Keratinocyte (primary cell): ENCODE results near the gene KIF18B. TPM values are rescaled to one million over a fixed set of nuclear protein-coding genes. Genes with fewer than 3 reads are reported as not detected.
A peak's percentile ranks its signal among the peaks of the same experiment; 100 is the strongest.

Experiments
- DNase-seq: peaks from one replicate; pipeline ENCODE4 v3.0.0-alpha.2; 2011; ENCODE audit warnings: low read depth, missing footprints, low spot score
- FAIRE-seq: peaks from 2 replicates; lab custom pipeline; 2011; peaks lifted over from hg19 to GRCh38; lab: Jason Lieb, UNC
- H2AFZ ChIP-seq: 2 replicates; pipeline ENCODE4 v1.6.0; 2012; ENCODE audit warnings: low read length, control low read depth, inconsistent platforms; ENCODE audit not compliant: control insufficient read depth
- H3K27ac ChIP-seq: 2 replicates; pipeline ENCODE4 v1.5.1; 2011; ENCODE audit warnings: low read length; ENCODE audit not compliant: control insufficient read depth, insufficient read depth
- H3K27me3 ChIP-seq: 3 replicates; pipeline ENCODE4 v1.6.0; 2011; ENCODE audit warnings: low read length; ENCODE audit not compliant: control insufficient read depth, insufficient read depth; ENCODE audit errors: extremely low read depth
- H3K36me3 ChIP-seq, 2 experiments: 2 replicates in 1 of 2; 3 replicates in 1 of 2; pipeline ENCODE4 v1.5.1; 2011; ENCODE audit warnings: low read length in 2 of 2, mild to moderate bottlenecking in 1 of 2; ENCODE audit not compliant: control insufficient read depth in 2 of 2, insufficient read depth in 2 of 2; ENCODE audit errors: extremely low read depth in 1 of 2
- H3K4me1 ChIP-seq: 3 replicates; pipeline ENCODE4 v1.5.1; 2011; ENCODE audit warnings: low read length; ENCODE audit not compliant: control insufficient read depth, insufficient read depth; ENCODE audit errors: extremely low read depth
- H3K4me2 ChIP-seq: 3 replicates; pipeline ENCODE4 v1.6.0; 2011; ENCODE audit warnings: low read depth, low read length; ENCODE audit not compliant: control insufficient read depth, insufficient read depth; ENCODE audit errors: extremely low read depth
- H3K4me3 ChIP-seq, 3 experiments: fragments of 200-600 bp in 1 of 3; sonication (generic) in 1 of 3; 2 replicates in 2 of 3; 3 replicates in 1 of 3; pipeline ENCODE4 v1.5.1; 2011 to 2016; ENCODE audit warnings: low read length in 3 of 3, mild to moderate bottlenecking in 3 of 3, control low read depth in 2 of 3, inconsistent platforms in 1 of 3, low read depth in 1 of 3, mixed read lengths in 1 of 3, mixed run types in 1 of 3, moderate library complexity in 1 of 3; ENCODE audit not compliant: control insufficient read depth in 2 of 3, insufficient read depth in 2 of 3; ENCODE audit errors: extremely low read depth in 1 of 3
- H3K79me2 ChIP-seq: 2 replicates; pipeline ENCODE4 v1.6.0; 2012; ENCODE audit warnings: low read length; ENCODE audit not compliant: control insufficient read depth, insufficient read depth
- H3K9ac ChIP-seq: 3 replicates; pipeline ENCODE4 v1.6.0; 2011; ENCODE audit warnings: low read length; ENCODE audit not compliant: control insufficient read depth, insufficient read depth; ENCODE audit errors: extremely low read depth
- H3K9me1 ChIP-seq: 3 replicates; pipeline ENCODE4 v1.6.0; 2011; ENCODE audit warnings: low read length; ENCODE audit not compliant: control insufficient read depth, insufficient read depth; ENCODE audit errors: extremely low read depth
- H3K9me3 ChIP-seq: 2 replicates; pipeline ENCODE4 v1.5.1; 2012; ENCODE audit warnings: low read depth, low read length; ENCODE audit not compliant: control insufficient read depth
- H4K20me1 ChIP-seq: 3 replicates; pipeline ENCODE4 v1.6.0; 2011; ENCODE audit warnings: low read length; ENCODE audit not compliant: control insufficient read depth, insufficient read depth; ENCODE audit errors: extremely low read depth
- EZH2 ChIP-seq: IDR thresholded peaks from one replicate; pipeline ENCODE4 v1.6.1; 2012; ENCODE audit warnings: inconsistent platforms, mild to moderate bottlenecking, low read length, moderate library complexity
- dilution Hi-C: fragments of 300-500 bp; cut with MboI; formaldehyde crosslinking; loops from one replicate; pipeline ENCODE4 v1.7.0; 2020; ENCODE audit warnings: low sequenced_read_pairs; ENCODE audit not compliant: extremely low pct_ligation_motif_present
- polyA plus RNA-seq, 5 experiments: library from polyadenylated mRNA; depleted of rRNA in 3 of 5; stranded (reverse) in 3 of 5; stranded (forward) in 1 of 5; unstranded in 1 of 5; fragments of >200 nt; gene quantifications; 1 replicate in 1 of 5; 2 replicates in 3 of 5; 3 replicates in 1 of 5; pipeline versions ENCODE4 v1.2.1 to v1.2.3, GENCODE V29; 2011 to 2012; ENCODE audit warnings: missing spikeins in 2 of 5, low read depth in 1 of 5, low replicate concordance in 1 of 5
- TF ChIP-seq, protein P1 (sequence below), 3 experiments: IDR thresholded peaks in 1 of 3; conservative IDR thresholded peaks in 1 of 3; optimal IDR thresholded peaks in 1 of 3; 2 replicates in 2 of 3; 3 replicates in 1 of 3; pipeline versions ENCODE3 to v1.5.1; 2011; ENCODE audit warnings: low read length in 3 of 3, mild to moderate bottlenecking in 3 of 3, moderate library complexity in 2 of 3, control low read depth in 1 of 3, inconsistent platforms in 1 of 3; ENCODE audit not compliant: insufficient read depth in 2 of 3; ENCODE audit errors: extremely low read depth in 1 of 3

The KIF18B gene
- polyA plus RNA-seq, 1 donor (not counting 4 experiments of a cell fraction or from before 2014, with no cell fraction given), result 5.1 TPM

DNA sequence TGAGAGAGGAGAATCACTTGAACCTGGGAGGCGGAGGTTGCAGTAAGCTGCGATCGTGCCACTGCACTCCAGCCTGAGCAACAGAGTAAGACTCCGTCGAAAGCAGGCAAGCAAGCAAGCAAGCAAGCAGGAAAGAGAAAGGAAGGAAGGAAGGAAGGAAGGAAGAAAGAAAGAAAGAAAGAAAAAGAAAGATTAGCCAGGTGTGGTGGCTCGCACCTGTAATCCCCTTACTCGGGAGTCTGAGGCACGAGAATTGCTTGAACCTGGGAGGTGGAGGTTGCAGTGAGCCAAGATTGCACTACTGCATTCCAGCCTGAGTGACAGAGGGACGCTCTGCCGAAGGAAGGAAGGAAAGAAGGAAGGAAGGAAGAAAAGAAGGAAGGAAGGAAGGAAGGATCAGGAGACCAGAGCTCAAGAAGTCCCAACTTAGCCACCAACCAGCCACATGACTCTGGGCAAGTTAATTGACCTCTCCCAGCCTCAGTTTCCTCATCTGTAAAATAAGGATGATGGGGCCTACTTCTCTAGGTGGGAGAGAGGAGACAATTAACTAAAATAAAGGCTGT is 38.7 kb downstream of the KIF18B start:
- Histone ChIP-seq H2AFZ (no peak overlapping the region), H3K4me3 (no peak overlapping the region), H3K79me2 (no peaks in the 10 kb centered on the region), H3K9me3 (no peaks in the 10 kb centered on the region), H3K36me3 (no peaks in the 10 kb centered on the region), H3K9me1 (no peaks in the 10 kb centered on the region), H3K9ac (peak overlapping the region; percentile 48), H3K27ac (peak overlapping the region; percentile 28), H3K4me2 (peak overlapping the region; percentile 49), H3K27me3 (no peaks in the 10 kb centered on the region), H4K20me1 (no peaks in the 10 kb centered on the region), H3K4me1 (peaks cover 38% of the 10 kb centered on the region)
- dilution Hi-C loops, result loop anchor here (25.0 kb wide), 1 partner anchor 103 kb away; no protein-coding TSS in a partner anchor
- no peak for DNase-seq
- TF ChIP-seq, protein P1, sequence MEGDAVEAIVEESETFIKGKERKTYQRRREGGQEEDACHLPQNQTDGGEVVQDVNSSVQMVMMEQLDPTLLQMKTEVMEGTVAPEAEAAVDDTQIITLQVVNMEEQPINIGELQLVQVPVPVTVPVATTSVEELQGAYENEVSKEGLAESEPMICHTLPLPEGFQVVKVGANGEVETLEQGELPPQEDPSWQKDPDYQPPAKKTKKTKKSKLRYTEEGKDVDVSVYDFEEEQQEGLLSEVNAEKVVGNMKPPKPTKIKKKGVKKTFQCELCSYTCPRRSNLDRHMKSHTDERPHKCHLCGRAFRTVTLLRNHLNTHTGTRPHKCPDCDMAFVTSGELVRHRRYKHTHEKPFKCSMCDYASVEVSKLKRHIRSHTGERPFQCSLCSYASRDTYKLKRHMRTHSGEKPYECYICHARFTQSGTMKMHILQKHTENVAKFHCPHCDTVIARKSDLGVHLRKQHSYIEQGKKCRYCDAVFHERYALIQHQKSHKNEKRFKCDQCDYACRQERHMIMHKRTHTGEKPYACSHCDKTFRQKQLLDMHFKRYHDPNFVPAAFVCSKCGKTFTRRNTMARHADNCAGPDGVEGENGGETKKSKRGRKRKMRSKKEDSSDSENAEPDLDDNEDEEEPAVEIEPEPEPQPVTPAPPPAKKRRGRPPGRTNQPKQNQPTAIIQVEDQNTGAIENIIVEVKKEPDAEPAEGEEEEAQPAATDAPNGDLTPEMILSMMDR (optimal IDR thresholded peaks at IDR 0.05 in 1 of 3, IDR thresholded peaks at IDR 0.05 in 1 of 3, conservative IDR thresholded peaks at IDR 0.05 in 1 of 3; ENCODE audit: extremely low read depth in 1 of 3, insufficient read depth in 2 of 3, low read length in 3 of 3), result no peak
- TF ChIP-seq EZH2, result no peak
- FAIRE-seq, result no peak

DNA sequence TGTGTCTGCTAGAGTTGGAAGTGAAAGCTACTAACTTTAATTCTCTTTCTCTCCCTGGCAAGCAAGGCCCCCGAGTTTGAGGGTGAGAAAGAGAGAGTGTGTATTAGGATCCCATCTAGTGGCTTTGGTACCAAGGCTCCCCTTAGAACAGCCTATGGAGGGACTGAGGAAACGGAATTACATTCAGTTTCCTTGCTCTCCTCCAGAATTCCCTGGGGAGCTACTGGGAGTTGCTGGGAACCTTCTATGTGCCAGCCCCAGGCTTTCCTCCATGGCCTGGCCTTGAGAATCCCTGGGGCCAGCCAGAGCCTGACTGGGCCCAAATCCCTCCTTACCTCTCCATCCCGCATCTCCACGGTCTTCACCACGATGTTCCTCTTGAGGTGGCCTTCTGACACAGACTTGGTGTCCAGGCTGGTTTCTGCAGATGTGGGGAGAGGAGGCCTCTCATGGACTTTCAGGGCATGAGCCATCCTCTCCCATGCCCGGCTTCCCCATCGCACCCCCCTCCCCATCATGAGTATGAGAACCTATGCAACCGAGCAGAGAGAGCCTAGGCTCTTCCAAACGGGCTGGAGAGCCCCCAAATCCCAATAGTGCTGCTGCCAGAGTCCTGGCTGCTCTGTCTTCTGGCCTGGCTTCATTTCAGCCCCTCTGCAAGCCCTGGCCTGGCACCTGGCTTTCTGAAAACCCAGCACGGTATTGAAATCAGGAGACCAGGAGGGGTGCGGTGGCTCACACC is 39.7 kb downstream of the KIF18B start:
- dilution Hi-C loops, result loop anchor here (25.0 kb wide), 1 partner anchor 104 kb away; no protein-coding TSS in a partner anchor
- no peak for FAIRE-seq
- H4K20me1 ChIP-seq, result no peaks in the 10 kb centered on the region
- no peaks in the 10 kb centered on the region for H3K9me3 ChIP-seq
- H3K4me1 ChIP-seq, result peaks cover 38% of the 10 kb centered on the region
- H3K27me3 ChIP-seq, result no peaks in the 10 kb centered on the region
- H3K27ac ChIP-seq, result no peak overlapping the region
- no peaks in the 10 kb centered on the region for H3K9me1 ChIP-seq
- no peak for DNase-seq
- no peak overlapping the region for H2AFZ ChIP-seq
- no peaks in the 10 kb centered on the region for H3K36me3 ChIP-seq
- H3K79me2 ChIP-seq, result no peaks in the 10 kb centered on the region
- no peak overlapping the region for H3K4me2 ChIP-seq
- TF ChIP-seq, protein P1 (optimal IDR thresholded peaks at IDR 0.05 in 1 of 3, IDR thresholded peaks at IDR 0.05 in 1 of 3, conservative IDR thresholded peaks at IDR 0.05 in 1 of 3; ENCODE audit: extremely low read depth in 1 of 3, insufficient read depth in 2 of 3, low read length in 3 of 3), result no peak
- TF ChIP-seq EZH2, result no peak
- no peak overlapping the region for H3K9ac ChIP-seq
- H3K4me3 ChIP-seq, result no peak overlapping the region
